ENCODE data around the gene PTPRA. TPM values are rescaled to one million over a fixed set of nuclear protein-coding genes. Genes with fewer than 3 reads are reported as not detected.
A peak's percentile ranks its signal among the peaks of the same experiment; 100 is the strongest.
"Not testable (repeated sequence)": the region's sequence is repeated elsewhere in the genome, so short reads cannot be mapped to it uniquely, and the experiment has no call there.

PTPRA gene
- polyA plus RNA-seq, 3 donors, result 13.0 to 41.9 (median 13.1) TPM

DNA sequence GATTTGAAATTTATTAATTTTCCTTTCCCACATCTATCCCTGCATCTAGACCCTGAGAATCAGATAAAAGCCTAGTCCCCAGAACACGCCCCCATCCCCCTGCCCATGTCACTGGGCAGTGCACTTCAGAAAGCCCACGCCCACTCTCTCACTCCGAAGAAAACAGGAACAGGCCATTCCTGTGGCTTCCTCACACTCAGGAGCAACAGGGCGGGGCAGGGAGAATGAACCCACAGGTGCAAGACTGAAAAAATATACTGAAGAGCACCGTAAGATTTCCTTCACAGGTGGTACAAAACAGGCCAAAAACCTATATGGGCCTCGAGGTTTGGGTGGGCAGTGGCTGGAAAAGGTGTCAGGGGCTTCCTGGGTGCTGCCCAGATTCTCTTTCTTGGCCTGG is 201.5 kb downstream of the PTPRA start:
- H3K36me3 Mint-ChIP-seq, result peaks cover 0 to 5% of the 10 kb centered on the region in 2 donors

DNA sequence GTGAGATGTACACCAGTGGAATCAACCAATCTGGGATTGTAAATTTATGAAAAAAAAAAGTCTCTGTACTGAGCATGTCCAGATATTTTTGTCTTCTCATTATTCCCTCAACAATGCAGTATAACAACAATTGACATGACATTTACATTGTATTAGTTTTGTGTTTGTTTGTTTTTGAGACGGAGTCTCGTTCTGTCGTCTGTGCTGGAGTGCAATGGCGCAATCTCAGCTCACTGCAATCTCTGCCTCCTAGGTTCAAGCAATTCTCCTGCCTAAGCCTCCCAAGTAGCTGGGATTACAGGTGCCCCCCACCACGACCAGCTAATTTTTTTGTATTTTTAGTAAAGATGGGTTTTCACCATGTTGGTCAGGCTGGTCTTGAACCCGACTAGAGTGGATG is 202.0 kb downstream of the PTPRA start:
- H3K36me3 Mint-ChIP-seq; H3K9ac ChIP-seq (ENCODE audit: insufficient read depth, low read length, poor library complexity, severe bottlenecking); H3K4me3 ChIP-seq (replicated peaks in 1 of 3; ENCODE audit: low read depth in 2 of 3, low read length in 3 of 3); DNase-seq; H3K27ac Mint-ChIP-seq; H2AFZ ChIP-seq (ENCODE audit: insufficient read depth, low read depth, low read length, poor library complexity, severe bottlenecking); H4K20me1 ChIP-seq (ENCODE audit: insufficient read depth, low read length); intact Hi-C loops (cut with micrococcal nuclease); H3K27ac ChIP-seq (ENCODE audit: low read depth in 1 of 2, low read length in 2 of 2); H3K36me3 ChIP-seq (replicated peaks in 1 of 2; ENCODE audit: control insufficient read depth in 1 of 2, insufficient read depth in 2 of 2, low read length in 2 of 2); H3K79me2 ChIP-seq (ENCODE audit: insufficient read depth, low read length); H3K9me3 ChIP-seq (replicated peaks in 1 of 2; ENCODE audit: control insufficient read depth in 1 of 2, insufficient read depth in 1 of 2, low read length in 2 of 2); H3K4me2 ChIP-seq (replicated peaks; ENCODE audit: extremely low read depth, low read length, poor library complexity, severe bottlenecking): not testable (repeated sequence)
- peaks cover 33% of the 10 kb centered on the region for H3K4me1 Mint-ChIP-seq
- H3K9me3 Mint-ChIP-seq, result peaks cover 3 to 23% (median 14%) of the 10 kb centered on the region in 7 donors
- WGBS (ENCODE audit: insufficient coverage), result 100% methylated on average over 1 of the region's 6 CpGs
- H3K27me3 Mint-ChIP-seq (ENCODE audit: low read depth in 3 of 3), result peaks cover 47 to 75% (median 61%) of the 10 kb centered on the region in 3 donors
- peaks cover 14 to 52% of the 10 kb centered on the region in 2 donors for H3K27me3 ChIP-seq (ENCODE audit: control insufficient read depth in 2 of 2, insufficient read depth in 2 of 2, low read length in 2 of 2)
- H3K4me3 Mint-ChIP-seq, result peak overlapping the region in 1 of 2 donors; percentile 55
- peaks cover 26 to 34% of the 10 kb centered on the region in 2 donors for H3K4me1 ChIP-seq (ENCODE audit: control insufficient read depth in 1 of 2, insufficient read depth in 2 of 2, low read length in 2 of 2)

More for the DNA sequence above, 201.5 kb downstream of the PTPRA start:
- Histone ChIP-seq H3K36me3 (replicated peaks in 1 of 2; ENCODE audit: control insufficient read depth in 1 of 2, insufficient read depth in 2 of 2, low read length in 2 of 2) (no peaks in the 10 kb centered on the region), H3K9ac (ENCODE audit: insufficient read depth, low read length, poor library complexity, severe bottlenecking) (no peak overlapping the region), H2AFZ (ENCODE audit: insufficient read depth, low read depth, low read length, poor library complexity, severe bottlenecking) (no peak overlapping the region), H3K4me1 (ENCODE audit: control insufficient read depth in 1 of 2, insufficient read depth in 2 of 2, low read length in 2 of 2) (peaks cover 26 to 34% of the 10 kb centered on the region in 2 donors), H3K4me2 (replicated peaks; ENCODE audit: extremely low read depth, low read length, poor library complexity, severe bottlenecking) (no peak overlapping the region), H3K4me3 (replicated peaks in 1 of 3; ENCODE audit: low read depth in 2 of 3, low read length in 3 of 3) (no peak overlapping the region), H3K79me2 (ENCODE audit: insufficient read depth, low read length) (no peaks in the 10 kb centered on the region), H3K27ac (ENCODE audit: low read depth in 1 of 2, low read length in 2 of 2) (no peak overlapping the region), H4K20me1 (ENCODE audit: insufficient read depth, low read length) (no peaks in the 10 kb centered on the region), H3K9me3 (replicated peaks in 1 of 2; ENCODE audit: control insufficient read depth in 1 of 2, insufficient read depth in 1 of 2, low read length in 2 of 2) (no peaks in the 10 kb centered on the region), H3K27me3 (ENCODE audit: control insufficient read depth in 2 of 2, insufficient read depth in 2 of 2, low read length in 2 of 2) (peaks cover 11 to 51% of the 10 kb centered on the region in 2 donors)
- H3K27ac Mint-ChIP-seq, result no peak overlapping the region
- peaks cover 33% of the 10 kb centered on the region for H3K4me1 Mint-ChIP-seq
- TF ChIP-seq, protein P1, sequence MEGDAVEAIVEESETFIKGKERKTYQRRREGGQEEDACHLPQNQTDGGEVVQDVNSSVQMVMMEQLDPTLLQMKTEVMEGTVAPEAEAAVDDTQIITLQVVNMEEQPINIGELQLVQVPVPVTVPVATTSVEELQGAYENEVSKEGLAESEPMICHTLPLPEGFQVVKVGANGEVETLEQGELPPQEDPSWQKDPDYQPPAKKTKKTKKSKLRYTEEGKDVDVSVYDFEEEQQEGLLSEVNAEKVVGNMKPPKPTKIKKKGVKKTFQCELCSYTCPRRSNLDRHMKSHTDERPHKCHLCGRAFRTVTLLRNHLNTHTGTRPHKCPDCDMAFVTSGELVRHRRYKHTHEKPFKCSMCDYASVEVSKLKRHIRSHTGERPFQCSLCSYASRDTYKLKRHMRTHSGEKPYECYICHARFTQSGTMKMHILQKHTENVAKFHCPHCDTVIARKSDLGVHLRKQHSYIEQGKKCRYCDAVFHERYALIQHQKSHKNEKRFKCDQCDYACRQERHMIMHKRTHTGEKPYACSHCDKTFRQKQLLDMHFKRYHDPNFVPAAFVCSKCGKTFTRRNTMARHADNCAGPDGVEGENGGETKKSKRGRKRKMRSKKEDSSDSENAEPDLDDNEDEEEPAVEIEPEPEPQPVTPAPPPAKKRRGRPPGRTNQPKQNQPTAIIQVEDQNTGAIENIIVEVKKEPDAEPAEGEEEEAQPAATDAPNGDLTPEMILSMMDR (IDR thresholded peaks at IDR 0.05), result no peak
- H3K27me3 Mint-ChIP-seq (ENCODE audit: low read depth in 3 of 3), result peaks cover 43 to 74% (median 60%) of the 10 kb centered on the region in 3 donors
- H3K9me3 Mint-ChIP-seq, result peaks cover 3 to 23% (median 14%) of the 10 kb centered on the region in 7 donors
- DNase-seq, result no peak
- 6% methylated on average over 5 of the region's 6 CpGs for WGBS (ENCODE audit: insufficient coverage)
- peak overlapping the region in 1 of 2 donors; percentile 66 for H3K4me3 Mint-ChIP-seq
- intact Hi-C loops (cut with micrococcal nuclease), result no loop called here
